ENCODE measurements around the gene ATP1A1. TPM values are rescaled to one million over a fixed set of nuclear protein-coding genes. Genes with fewer than 3 reads are reported as not detected.

Gene ATP1A1
- total RNA-seq, 2 experiments from 2014 or later, result 74.4 to 186 TPM

DNA sequence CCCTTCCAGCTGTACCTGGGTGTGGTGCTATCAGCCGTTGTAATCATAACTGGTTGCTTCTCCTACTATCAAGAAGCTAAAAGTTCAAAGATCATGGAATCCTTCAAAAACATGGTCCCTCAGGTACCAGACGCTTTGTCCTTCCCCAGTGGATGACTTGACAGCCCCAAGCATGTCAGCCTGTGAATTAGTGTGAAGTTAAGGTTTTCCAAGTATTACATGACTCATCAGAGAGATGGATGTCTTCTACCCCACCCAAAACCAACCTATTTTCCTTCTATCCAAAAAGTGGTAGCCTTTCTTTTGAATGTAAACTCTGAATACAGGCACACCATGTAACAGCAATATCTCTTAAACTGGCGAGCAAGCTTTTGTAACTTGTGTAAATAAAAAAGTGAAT is 15.1 kb downstream of the ATP1A1 start:
- Histone ChIP-seq H2AFZ (ENCODE audit: low read length) (no peak overlapping the region), H3K27ac (ENCODE audit: low read depth, low read length, poor library complexity, severe bottlenecking) (no peak overlapping the region), H3K79me2 (ENCODE audit: insufficient read depth, low read depth, low read length) (peaks cover 20% of the 10 kb centered on the region), H3K4me1 (ENCODE audit: insufficient read depth, low read length, poor library complexity, severe bottlenecking) (no peaks in the 10 kb centered on the region), H3K9me3 (ENCODE audit: low read length) (no peaks in the 10 kb centered on the region), H3K9me2 (ENCODE audit: insufficient read depth, low read length) (no peaks in the 10 kb centered on the region), H3K4me2 (ENCODE audit: low read length) (no peak overlapping the region), H4K20me1 (ENCODE audit: insufficient read depth, low read length) (peaks cover 10% of the 10 kb centered on the region), H3K4me3 (ENCODE audit: low read depth, low read length, poor library complexity, severe bottlenecking) (no peak overlapping the region), H3K36me3 (ENCODE audit: insufficient read depth, low read length) (peaks cover 98% of the 10 kb centered on the region)
- BruUV-seq (replicated peaks), result no TSS peak
- ChIA-PET POLR2A (interaction anchor here (0.6 to 1.9 kb wide), 2 partner anchors 12 to 1693 kb away, joined by 3 to 9 read pairs; no protein-coding TSS in a partner anchor), CTCF (ENCODE audit: unreplicated experiment) (interaction anchor here (0.6 to 1.0 kb wide), 2 partner anchors 15 to 227 kb away, joined by 3 to 4 read pairs; partner anchors contain the start of gene ATP1A1)
- intact Hi-C loops (cut with micrococcal nuclease; ENCODE audit: unreplicated experiment), result no loop called here
- TF ChIP-seq, protein P1, sequence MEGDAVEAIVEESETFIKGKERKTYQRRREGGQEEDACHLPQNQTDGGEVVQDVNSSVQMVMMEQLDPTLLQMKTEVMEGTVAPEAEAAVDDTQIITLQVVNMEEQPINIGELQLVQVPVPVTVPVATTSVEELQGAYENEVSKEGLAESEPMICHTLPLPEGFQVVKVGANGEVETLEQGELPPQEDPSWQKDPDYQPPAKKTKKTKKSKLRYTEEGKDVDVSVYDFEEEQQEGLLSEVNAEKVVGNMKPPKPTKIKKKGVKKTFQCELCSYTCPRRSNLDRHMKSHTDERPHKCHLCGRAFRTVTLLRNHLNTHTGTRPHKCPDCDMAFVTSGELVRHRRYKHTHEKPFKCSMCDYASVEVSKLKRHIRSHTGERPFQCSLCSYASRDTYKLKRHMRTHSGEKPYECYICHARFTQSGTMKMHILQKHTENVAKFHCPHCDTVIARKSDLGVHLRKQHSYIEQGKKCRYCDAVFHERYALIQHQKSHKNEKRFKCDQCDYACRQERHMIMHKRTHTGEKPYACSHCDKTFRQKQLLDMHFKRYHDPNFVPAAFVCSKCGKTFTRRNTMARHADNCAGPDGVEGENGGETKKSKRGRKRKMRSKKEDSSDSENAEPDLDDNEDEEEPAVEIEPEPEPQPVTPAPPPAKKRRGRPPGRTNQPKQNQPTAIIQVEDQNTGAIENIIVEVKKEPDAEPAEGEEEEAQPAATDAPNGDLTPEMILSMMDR (conservative IDR thresholded peaks at IDR 0.05; ENCODE audit: low read length), result no peak
- no peak for TF ChIP-seq EZH2phosphoT487 (IDR thresholded peaks at IDR 0.05; ENCODE audit: borderline replicate concordance, low read depth, low read length)
- DNase-seq (ENCODE audit: low spot score), result no peak

DNA sequence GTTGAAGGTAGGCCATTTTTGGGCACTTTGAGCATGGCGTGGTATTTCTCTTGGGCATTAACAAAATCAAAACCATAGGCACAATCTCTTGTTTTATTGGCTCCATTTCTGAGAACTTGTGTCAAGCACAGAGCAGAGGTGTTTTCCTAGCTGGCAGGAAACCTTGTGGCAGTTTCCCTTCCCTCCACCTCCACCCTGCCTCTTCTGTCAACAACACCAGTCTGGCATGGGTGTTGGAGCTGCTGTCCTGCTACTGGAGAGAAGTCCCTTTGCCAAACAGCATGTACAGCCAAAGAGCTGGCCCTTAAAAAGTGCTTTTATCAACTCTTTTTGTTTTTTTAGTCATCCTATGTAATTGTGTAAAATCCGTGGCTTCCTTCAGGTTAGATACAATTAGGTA is 16.0 kb downstream of the ATP1A1 start:
- H3K36me3 ChIP-seq (ENCODE audit: insufficient read depth, low read length), result peaks cover 98% of the 10 kb centered on the region
- TSS peak; percentile 31 for BruUV-seq (replicated peaks)
- DNase-seq (ENCODE audit: low spot score), result no peak
- no peak overlapping the region for H2AFZ ChIP-seq (ENCODE audit: low read length)
- intact Hi-C loops (cut with micrococcal nuclease; ENCODE audit: unreplicated experiment), result no loop called here
- H3K4me1 ChIP-seq (ENCODE audit: insufficient read depth, low read length, poor library complexity, severe bottlenecking), result no peaks in the 10 kb centered on the region
- H3K9me3 ChIP-seq (ENCODE audit: low read length), result no peaks in the 10 kb centered on the region
- no peak overlapping the region for H3K4me2 ChIP-seq (ENCODE audit: low read length)
- TF ChIP-seq, protein P1 (conservative IDR thresholded peaks at IDR 0.05; ENCODE audit: low read length), result no peak
- 0 out of 2 replicates have a peak, but pooled peaks cover under 1% of the 10 kb centered on the region for H4K20me1 ChIP-seq (ENCODE audit: insufficient read depth, low read length)
- H3K27ac ChIP-seq (ENCODE audit: low read depth, low read length, poor library complexity, severe bottlenecking), result no peak overlapping the region
- H3K79me2 ChIP-seq (ENCODE audit: insufficient read depth, low read depth, low read length), result peaks cover 11% of the 10 kb centered on the region
- ChIA-PET POLR2A (no interaction called here), CTCF (ENCODE audit: unreplicated experiment) (no interaction called here)
- no peak overlapping the region for H3K4me3 ChIP-seq (ENCODE audit: low read depth, low read length, poor library complexity, severe bottlenecking)
- H3K9me2 ChIP-seq (ENCODE audit: insufficient read depth, low read length), result no peaks in the 10 kb centered on the region

DNA sequence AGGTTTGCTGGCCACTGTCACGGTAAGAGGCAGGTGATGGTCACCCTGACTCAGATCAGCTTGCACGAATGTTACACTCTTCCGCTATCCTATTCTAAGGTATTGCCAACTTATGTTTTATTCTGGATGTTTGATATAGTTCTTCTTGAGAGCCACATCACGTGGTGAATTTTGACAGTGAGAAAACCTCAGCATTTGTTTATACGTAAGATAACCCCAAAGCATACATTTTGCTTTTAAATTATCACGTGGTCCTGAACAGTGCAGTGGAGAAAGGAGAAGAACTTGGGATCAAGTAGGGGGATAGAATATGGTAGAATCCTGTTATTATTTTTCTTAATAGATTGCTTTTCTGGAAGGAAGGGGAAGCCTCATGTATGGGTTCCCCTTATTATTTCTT is 16.6 kb downstream of the ATP1A1 start:
- Histone ChIP-seq H2AFZ (ENCODE audit: low read length) (no peak overlapping the region), H3K4me3 (ENCODE audit: low read depth, low read length, poor library complexity, severe bottlenecking) (no peak overlapping the region), H3K27ac (ENCODE audit: low read depth, low read length, poor library complexity, severe bottlenecking) (no peak overlapping the region), H3K9me3 (ENCODE audit: low read length) (no peaks in the 10 kb centered on the region), H3K36me3 (ENCODE audit: insufficient read depth, low read length) (peaks cover 98% of the 10 kb centered on the region), H3K4me2 (ENCODE audit: low read length) (no peak overlapping the region), H3K9me2 (ENCODE audit: insufficient read depth, low read length) (no peaks in the 10 kb centered on the region), H3K4me1 (ENCODE audit: insufficient read depth, low read length, poor library complexity, severe bottlenecking) (no peaks in the 10 kb centered on the region), H3K79me2 (ENCODE audit: insufficient read depth, low read depth, low read length) (peaks cover 4% of the 10 kb centered on the region; the same call in 1 of the 2 replicates), H4K20me1 (ENCODE audit: insufficient read depth, low read length) (no peaks in the 10 kb centered on the region)
- intact Hi-C loops (cut with micrococcal nuclease; ENCODE audit: unreplicated experiment), result no loop called here
- ChIA-PET CTCF (ENCODE audit: unreplicated experiment) (no interaction called here), POLR2A (interaction anchor here (2.1 kb wide), 1 partner anchor 8 kb away, joined by 7 read pairs; no protein-coding TSS in a partner anchor)
- TF ChIP-seq, protein P1 (conservative IDR thresholded peaks at IDR 0.05; ENCODE audit: low read length), result no peak
- TF ChIP-seq EZH2phosphoT487 (IDR thresholded peaks at IDR 0.05; ENCODE audit: borderline replicate concordance, low read depth, low read length), result no peak
- no peak for DNase-seq (ENCODE audit: low spot score)
- no TSS peak for BruUV-seq (replicated peaks)

Data from OCI-LY7 (cell line).